Fibroblast of the aortic adventitia (primary cell): ENCODE measurements around the gene TDP2. TPM values are rescaled to one million over a fixed set of nuclear protein-coding genes. Genes with fewer than 3 reads are reported as not detected.
A peak's percentile ranks its signal among the peaks of the same experiment; 100 is the strongest.

Experiments used
- DNase-seq: peaks from one replicate; pipeline ENCODE4 v3.0.0-alpha.2; 2010; ENCODE audit warnings: low read depth
- H3K4me3 ChIP-seq: 2 replicates; pipeline ENCODE4 v1.5.1; 2011; ENCODE audit warnings: low read depth, mild to moderate bottlenecking, control low read depth, low read length, moderate library complexity
- total RNA-seq: library from RNA; depleted of rRNA; stranded (reverse); fragments of >200 nt; gene quantifications from 2 replicates; pipeline ENCODE4 v1.2.3, GENCODE V29; 2012; ENCODE audit warnings: low replicate concordance
- TF ChIP-seq, protein P1 (sequence below): IDR thresholded peaks from 2 replicates; pipeline ENCODE4 v1.5.1; 2011; ENCODE audit warnings: mild to moderate bottlenecking, low read length, control low read depth, inconsistent platforms; ENCODE audit not compliant: insufficient read depth

The TDP2 gene
- total RNA-seq, 1 donor, result 29.5 TPM

DNA sequence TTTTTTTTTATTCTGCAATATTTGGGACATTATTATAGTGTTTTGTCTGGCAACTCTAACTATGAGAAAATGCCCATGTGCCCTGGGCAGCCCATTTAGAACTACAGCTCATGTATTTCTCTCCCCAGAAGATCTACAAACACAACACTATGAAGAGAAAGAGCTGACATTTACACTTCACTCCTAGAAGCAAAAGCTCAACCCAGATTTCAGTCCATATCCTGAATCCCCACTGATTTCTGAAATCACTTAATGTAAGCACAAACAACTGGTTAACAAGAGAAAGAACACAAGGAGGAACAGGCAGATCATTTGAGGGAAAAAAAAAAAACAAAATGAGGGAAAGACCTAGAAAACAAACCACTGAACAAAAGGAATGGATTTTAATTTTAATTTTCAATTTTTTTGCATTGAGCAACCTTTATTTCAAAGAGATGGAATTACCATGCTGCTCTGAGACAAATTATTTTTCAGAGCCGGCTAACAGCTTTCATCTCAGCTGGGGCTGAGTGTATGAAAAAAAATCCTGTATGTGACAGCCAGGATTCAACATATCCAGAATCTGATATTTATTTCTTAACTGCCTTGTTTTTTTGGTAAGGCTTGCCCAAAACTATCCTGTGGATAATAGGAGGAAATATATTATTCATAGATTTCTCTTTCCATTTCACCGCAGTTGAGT, 53.2 kb downstream of the TDP2 start:
- DNase-seq, result no peak
- TF ChIP-seq, protein P1, sequence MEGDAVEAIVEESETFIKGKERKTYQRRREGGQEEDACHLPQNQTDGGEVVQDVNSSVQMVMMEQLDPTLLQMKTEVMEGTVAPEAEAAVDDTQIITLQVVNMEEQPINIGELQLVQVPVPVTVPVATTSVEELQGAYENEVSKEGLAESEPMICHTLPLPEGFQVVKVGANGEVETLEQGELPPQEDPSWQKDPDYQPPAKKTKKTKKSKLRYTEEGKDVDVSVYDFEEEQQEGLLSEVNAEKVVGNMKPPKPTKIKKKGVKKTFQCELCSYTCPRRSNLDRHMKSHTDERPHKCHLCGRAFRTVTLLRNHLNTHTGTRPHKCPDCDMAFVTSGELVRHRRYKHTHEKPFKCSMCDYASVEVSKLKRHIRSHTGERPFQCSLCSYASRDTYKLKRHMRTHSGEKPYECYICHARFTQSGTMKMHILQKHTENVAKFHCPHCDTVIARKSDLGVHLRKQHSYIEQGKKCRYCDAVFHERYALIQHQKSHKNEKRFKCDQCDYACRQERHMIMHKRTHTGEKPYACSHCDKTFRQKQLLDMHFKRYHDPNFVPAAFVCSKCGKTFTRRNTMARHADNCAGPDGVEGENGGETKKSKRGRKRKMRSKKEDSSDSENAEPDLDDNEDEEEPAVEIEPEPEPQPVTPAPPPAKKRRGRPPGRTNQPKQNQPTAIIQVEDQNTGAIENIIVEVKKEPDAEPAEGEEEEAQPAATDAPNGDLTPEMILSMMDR, result no peak
- no peak overlapping the region for H3K4me3 ChIP-seq

DNA sequence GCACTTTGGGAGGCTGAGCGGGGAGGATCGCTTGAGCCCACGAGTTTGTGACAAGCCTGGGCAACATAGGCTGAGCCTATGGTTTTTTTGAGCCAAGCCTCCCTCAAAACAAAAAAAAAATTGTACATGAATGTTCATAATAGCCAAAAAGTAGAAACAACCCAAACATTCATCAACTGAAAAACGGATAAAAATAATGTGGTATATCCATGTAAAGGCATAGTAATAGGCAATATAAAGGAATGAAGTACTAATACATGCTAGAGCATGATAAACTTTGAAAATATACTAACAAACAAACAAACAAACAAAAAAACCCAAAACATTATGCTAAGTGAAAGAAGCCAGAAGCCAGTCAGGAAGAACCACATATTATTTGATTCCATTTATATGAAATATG, 56.0 kb downstream of the TDP2 start:
- DNase-seq, result no peak
- H3K4me3 ChIP-seq, result no peak overlapping the region
- TF ChIP-seq, protein P1, result no peak

DNA sequence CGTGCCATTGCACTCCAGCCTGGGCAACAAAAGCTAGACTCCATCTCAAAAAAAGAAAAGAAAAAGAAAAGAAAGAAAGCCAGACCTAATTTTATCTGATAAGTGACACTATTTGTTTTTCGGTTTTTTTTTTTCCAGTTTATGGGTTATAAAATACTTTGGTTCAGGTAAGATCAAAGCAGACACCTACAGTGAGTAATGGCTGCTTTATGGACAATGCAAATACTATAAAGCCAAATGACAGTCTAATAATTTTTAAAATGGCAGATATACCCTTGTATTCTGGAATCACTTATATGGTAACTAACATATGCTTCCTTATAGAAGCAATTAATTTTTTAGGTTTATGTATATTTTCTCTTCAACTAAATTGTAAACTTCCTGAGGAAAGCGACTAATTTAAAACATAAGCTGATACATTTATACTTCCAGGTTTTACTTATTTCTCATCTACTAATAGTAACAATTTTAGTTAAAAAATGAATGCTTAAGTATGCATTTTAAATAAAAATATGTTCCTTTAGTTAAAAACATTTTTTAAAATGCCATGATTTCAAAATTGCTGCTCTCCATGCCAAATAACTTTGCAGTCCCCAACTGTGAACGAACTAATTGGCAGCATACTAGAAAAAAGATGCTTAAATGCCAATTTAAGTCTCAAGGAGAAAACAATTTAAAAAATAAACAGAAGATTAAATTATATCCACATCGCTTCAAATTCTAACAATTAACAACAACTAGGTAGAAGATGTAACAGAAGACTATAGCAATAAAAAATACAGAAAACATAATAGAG, 59.2 kb downstream of the TDP2 start:
- TF ChIP-seq, protein P1, result no peak
- DNase-seq, result no peak

DNA sequence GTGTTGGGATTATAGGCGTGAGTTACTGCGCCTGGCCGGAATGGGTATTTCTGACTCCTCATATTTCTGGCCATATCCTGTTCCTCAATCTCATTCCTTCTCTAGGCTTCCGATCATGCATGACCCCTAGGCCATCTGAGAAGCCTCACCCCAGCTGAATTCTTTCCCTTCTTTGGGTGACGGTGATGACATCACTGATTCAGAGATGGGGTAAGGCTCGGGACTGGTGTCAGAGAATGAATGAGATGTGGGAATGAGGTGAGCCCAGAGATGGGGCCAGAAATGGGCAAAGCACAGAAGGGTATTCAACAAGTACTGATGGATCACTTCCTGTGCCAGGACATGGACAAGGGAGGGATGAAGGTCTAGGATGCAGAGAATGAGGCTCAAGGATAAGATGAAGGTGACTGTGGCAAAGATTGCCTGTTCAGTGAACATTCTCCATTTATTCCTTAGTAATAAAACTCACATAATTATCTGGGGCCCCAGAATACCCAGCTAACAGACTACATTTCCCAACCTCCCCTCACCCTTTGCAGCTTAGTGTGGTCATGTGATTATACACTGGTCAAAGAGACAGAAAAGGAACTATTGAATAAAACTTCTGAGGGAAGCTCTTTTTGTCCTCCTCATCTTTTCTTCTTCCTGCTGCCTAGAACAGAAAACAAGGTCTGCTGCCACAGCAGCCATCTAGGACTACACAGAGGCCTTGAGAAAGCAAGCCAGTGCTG, 60.3 kb downstream of the TDP2 start:
- TF ChIP-seq, protein P1, result no peak
- no peak overlapping the region for H3K4me3 ChIP-seq
- no peak for DNase-seq

More for the DNA sequence above, 59.2 kb downstream of the TDP2 start:
- H3K4me3 ChIP-seq, result no peak overlapping the region

DNA sequence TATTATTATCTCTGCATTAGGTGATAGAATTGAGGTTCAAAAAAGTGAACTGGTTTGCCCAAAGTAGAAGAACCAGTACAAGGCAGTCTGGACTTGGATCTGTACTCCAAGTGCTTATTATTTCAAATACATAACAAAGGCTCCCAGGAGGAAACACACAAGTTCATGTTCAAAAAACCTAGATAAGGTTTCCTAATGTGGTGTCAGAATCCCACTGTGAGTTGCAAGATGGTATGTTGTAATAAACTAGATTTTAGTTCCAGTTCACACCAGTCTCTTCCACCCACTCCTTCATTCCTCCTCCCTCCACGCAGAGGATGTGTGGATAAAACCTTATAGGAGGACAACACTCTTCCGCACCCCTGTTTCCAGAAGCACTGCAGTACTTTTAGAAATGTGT, 63.5 kb downstream of the TDP2 start:
- no peak overlapping the region for H3K4me3 ChIP-seq
- TF ChIP-seq, protein P1, result no peak

DNA sequence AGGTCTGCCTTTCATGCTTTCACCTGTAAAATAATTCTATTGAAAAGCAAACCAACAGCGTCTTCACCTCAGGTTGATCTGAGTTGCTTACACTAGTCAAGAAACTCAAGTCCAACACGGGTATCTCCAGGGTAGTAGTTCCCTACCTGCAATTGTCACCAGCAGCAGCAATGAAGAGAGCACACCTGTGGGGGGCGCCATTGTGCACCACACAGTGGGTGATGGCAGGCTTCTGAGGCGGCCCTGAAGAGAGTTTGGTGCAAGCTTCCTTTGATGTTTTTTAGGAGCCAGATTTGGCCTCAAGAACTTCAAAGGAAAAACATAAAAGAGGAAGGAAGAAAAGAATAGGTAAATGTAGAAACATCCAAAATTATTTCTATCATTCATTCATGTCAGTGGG, 65.8 kb downstream of the TDP2 start:
- no peak for DNase-seq
- no peak overlapping the region for H3K4me3 ChIP-seq
- TF ChIP-seq, protein P1, result no peak

More for the DNA sequence above, 63.5 kb downstream of the TDP2 start:
- peak; percentile 9 for DNase-seq

Other genes with a start within 250 kb of the TDP2 start
- 0.27 and 0.41 TPM in 2 replicates for gene GPLD1, start 177.3 kb downstream of the TDP2 start, total RNA-seq
- gene ALDH5A1, start 171.9 kb downstream of the TDP2 start, total RNA-seq, result 0.54 and 1.6 TPM in 2 replicates
- 0.09 TPM in 1 of 2 replicates, not detected in the other for gene KIAA0319, start 20.7 kb downstream of the TDP2 start, total RNA-seq
- gene ACOT13, start 178 bp upstream of the TDP2 start, total RNA-seq, result 10.8 and 12.2 TPM in 2 replicates
- gene C6orf62, start 52.3 kb upstream of the TDP2 start, total RNA-seq, result 121 and 246 TPM in 2 replicates
- gene GMNN, start 108.0 kb upstream of the TDP2 start, total RNA-seq, result 17.2 and 41.7 TPM in 2 replicates
- not detected in 2 replicates for gene ARMH2, start 132.0 kb upstream of the TDP2 start, total RNA-seq